CD4-positive, alpha-beta T cell treated with Interleukin-15 for 1 hour (primary cell): Measurements from ENCODE around the gene PLXND1.

Source experiments
- DNase-seq: peaks from one replicate; pipeline ENCODE4 v3.0.0-alpha.2; 2020

PLXND1 gene

DNA sequence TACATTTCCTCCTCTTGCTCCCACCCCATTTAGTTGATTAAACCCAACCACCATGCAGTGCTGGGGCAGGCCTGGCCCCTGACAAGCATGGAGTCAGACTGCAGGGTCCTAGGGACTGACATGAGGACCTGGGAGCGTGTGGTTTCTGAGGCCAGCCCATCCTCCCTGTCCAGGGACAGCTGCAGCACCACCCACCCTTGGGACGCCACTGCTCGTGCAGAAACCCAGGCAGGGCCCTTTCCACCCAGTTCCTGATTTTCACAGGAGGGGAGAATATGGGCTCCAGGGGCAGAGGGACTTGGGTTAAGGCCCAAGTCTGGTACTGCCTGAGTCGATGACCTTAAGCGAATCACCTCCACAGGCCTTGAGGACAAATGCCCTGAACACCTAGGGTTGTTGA lies 23.7 kb downstream of the PLXND1 start:
- no peak for DNase-seq

- no peak for DNase-seq
Observed at GRCh38 chr3:129581623-129582022, 24.9 kb downstream of the PLXND1 start.

DNA sequence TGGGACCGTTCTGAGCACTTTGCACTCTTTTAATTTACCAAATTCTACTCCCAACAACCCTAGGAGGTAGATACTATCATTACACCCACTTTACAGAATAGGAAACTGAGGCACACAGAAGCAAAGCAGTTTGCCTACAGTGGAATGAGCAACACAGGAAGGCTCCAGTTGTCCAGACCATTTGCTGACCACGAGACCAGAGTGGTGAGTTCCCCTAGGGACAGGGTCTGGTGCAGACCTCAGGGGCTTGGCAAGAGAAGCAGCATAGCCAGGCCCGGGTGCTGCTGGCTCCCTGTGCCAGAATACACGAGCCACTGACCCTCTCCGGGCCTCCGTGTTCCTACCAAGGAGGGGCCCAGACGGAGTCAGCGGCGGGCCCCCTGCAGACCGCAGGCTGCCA lies 26.5 kb downstream of the PLXND1 start:
- no peak for DNase-seq

DNA sequence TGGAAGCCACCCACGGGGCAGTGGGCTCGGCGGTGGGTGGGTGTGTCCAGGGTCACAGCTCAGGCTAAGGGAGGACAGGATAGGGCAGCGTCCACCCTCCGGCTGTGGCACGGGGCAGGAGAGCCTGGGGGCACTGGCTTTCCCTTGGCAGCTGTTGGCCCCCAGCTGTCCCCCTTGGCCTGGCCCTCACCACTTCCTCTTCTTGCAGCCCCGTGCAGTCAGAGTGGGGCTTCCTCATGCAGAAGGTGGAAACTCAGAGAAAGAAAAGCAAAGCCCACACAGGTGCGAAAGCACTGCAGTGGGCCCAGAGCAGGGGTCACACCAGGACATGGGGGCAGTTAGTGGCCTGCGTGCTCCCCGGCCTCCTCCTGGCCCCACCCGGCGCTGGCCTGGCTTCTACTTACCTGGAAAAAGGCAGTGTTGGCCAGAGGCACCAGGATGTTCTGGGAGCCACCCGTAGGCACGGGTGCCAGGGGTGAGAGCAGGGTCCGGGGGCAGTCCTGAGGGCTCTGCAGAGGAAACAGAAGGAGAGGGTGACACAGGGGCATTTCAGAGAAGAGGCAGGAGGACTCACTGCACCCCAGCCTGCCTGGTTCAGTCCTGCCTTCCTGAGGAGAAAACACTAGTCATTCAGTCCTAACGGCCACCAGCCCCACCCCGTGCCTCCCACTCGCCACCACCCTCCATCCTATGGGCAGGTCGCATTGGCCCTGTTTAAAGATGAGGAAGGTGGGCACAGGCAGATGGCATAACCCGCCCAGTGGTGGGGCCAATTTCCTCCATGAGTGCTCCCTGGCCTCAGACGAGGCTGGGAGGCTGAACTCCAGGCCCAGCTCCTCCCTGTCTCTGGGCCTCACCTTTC lies 28.3 kb downstream of the PLXND1 start:
- peak; percentile 70 for DNase-seq

GRCh38 chr3:129577366-129577765 lies 29.1 kb downstream of the PLXND1 start:
- no peak for DNase-seq

DNA sequence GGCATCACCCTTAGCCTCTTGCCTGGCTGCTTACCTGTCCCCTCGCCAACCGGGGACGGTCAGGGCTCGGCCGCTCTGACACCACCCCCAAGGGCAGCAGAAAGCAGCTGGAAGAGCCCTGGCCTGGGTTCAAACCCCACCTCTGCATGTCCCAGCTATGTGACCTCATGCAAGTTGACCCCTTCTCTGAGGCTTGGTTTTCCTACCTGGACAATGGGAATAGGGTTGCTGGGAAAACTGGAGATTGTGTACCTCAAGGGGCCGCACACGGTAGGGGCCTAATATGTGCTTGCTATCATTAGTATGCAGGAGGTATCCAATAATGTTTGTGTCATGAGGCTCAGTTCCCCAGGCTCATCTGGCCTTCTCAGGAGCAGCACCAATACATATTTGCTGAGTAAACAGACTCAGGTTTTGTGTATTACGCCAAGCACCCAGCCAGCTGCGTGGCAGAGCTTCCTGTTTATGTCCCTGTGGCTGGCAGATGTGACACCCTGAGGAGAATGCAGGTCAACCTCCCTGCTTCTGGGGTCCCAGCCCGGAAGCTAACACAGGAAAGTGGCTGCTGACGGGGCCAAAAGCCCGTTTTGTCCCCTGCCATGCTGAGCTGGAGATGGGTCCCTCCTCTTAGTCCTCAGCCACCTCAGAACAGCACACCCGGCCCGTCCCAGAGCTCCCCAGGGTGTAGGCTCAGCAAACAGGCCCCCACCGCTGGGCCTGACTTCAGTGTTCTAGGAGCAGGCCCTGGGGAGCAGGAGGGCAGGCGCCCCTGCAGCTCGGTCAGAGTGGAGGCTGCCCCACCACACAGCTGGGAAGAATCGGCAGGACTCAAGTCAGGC lies 29.7 kb downstream of the PLXND1 start:
- peak; percentile 87 for DNase-seq

DNA sequence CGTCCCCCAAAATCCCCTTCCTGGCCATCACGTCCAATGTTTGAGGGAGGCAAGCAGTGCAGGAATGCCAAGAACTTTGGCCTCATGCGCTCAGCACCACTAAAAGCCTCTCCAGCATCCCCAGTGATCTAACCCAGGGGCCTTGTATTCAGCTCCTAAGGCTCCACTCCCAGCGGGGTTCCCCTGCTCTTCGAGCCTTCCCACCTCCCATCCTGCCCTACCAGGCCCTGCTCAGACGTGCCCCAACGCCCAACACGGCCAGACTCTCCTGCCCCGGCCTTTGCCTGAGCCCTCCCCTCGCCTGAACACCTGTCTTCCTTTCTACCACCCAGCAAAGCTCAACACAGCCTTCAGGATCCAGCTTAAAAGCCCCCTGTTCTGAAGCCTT lies 30.5 kb downstream of the PLXND1 start:
- DNase-seq, result no peak

DNA sequence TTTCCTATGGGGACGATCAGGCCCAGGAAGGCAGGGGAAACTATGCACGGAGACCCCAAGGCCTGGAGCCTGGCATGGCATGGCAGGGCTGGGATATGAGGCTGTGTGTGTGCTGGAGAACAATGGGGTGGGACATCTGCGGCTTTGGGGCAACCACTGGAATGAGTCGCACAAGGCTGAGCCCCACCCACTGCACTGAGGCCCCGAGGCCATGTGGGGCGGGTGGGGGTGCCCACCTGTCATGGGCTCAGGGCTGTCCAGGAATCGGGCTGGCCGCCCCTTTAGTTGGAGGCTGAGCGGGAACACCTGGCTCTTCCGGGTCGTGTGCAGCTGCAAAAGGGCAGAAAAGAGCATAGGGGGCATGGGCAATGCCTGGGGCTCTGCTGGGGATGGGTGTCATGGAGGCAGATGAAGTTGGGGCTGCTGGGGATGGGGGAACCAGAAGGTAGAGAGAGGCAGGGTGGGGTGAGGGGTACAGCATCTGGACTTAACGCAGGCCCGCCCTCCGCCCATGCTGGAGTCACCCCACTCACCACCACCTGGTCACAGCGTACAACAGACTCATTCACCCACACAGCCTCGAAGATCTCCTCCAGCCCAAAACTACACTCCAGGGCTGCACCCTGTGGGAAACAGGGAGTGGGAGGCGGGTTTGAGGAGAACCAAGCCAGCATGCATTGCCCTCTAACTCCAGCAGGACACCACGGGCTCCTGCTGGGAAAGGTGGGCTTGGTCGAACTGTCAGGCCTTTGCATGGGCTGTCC lies 31.1 kb downstream of the PLXND1 start:
- DNase-seq, result no peak

GRCh38 chr3:129574206-129574605 lies 32.3 kb downstream of the PLXND1 start:
- DNase-seq, result no peak

DNA sequence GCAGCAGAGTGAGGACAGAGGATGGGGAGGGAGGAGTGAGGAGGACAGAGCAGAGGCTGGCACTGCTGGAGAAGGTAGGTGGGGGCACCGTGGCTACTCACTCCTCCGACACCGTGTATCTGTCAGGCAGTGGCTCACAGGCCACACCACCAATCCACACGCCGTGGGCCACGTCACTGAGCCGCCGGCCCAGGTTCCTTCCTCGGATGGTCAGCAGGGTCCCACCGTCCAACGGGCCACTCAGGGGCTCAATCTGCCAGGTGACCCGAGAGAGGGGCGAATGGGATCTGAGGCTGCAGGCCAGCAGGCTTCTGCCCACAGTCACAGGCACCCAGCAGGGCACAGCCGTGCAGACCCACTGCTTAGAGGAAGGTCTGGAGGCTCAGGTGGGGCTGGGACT lies 33.0 kb downstream of the PLXND1 start:
- DNase-seq, result no peak

DNA sequence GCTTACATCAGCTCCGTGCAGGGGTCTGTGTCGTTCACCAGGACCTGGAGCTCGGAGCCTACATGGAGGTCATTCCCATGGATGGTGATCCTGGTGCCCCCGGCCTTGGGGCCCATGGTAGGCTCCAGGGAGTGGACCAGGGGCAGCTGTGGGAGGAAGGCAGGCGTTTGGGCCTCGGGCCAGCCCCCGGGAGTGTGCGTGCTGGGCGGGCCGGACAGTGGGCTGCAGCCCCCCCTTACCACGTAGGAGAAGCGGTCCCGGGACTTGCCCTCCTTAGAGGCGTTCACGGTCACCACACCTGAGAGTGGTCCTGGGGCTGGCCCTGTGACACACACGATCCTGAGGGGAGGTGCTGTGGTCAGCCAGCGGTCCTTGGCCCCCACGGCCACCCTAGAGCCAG lies 33.9 kb downstream of the PLXND1 start:
- no peak for DNase-seq

GRCh38 chr3:129571605-129572547 lies 34.6 kb downstream of the PLXND1 start:
- DNase-seq, result no peak

- no peak for DNase-seq
Observed at GRCh38 chr3:129569856-129570255, 36.6 kb downstream of the PLXND1 start.

DNA sequence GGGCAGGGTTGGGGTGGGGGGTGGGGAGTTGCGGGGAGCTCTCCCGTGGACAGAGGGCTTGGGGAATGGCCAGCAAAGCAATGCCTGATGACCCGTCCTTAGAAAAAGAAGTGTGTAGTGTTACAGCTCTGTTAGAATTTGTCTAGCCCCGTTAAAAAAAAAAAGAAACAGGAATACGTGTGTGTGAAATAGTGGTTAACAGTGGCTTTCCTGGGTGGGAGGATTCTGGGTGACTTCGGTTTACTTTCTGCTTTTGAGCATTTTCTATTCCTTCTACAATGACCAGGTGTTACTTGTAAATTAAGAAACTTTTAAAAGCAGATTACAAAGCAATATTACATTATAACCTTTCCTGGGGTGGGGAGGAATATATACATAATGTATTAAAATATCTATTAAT lies 38.5 kb downstream of the PLXND1 start:
- DNase-seq, result no peak

- no peak for DNase-seq
Observed at GRCh38 chr3:129567176-129567705, 39.2 kb downstream of the PLXND1 start.

DNA sequence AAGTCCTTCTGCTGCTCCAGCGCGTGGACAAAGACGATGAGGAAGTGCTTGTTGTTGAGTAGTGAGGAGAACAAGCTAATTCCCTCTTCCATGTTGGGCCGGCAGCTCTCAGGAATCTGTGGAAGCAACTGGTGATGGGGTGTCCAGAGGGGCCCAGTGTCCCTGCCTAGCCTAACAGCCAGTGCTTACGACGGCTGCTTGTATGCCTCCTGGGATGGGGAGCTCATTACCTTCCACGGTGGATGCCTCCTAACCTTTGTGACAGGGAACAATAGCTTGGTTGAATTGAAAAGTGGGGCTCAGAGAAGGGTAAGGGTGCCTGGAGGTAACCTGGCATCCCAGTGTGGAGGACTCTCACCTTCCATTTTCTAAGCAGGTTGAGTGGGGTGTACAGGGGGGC lies 40.6 kb downstream of the PLXND1 start:
- DNase-seq, result no peak

GRCh38 chr3:129564981-129565644 lies 41.4 kb downstream of the PLXND1 start:
- DNase-seq, result no peak

DNA sequence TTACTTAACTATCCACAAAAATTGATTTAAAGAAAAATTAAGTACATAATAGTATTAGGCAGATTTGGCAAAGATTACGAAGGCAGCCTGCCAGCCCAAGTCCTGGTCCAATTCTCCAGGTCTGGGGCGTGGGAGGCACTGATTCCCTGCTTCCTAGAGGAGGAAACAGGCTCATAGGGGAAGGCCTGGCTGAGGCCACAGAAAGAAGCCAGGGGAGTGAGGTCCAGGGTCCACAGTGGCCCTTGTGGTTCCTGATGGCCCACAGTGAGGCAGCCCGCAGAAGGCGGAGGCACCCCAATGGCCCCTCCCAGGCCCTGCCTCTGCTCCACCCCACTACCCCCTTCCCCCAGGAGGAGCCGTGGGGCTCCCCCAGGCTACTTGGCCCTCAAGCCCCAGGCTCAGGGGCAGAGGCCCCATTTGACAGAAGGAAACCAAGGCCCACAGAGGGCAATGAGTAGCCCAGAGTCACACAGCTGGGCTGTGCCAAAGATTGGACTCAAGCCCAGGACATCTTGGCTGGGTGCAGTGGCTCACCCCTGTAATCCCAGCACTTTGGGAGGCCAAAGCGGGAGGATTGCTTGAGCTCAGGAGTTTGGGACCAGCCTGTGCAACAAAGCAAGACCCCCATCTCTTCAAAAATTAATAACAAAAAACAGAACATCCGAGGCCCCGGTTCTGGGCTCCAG lies 42.5 kb downstream of the PLXND1 start:
- no peak for DNase-seq

- DNase-seq, result no peak
Observed at GRCh38 chr3:129563332-129563731, 43.1 kb downstream of the PLXND1 start.

DNA sequence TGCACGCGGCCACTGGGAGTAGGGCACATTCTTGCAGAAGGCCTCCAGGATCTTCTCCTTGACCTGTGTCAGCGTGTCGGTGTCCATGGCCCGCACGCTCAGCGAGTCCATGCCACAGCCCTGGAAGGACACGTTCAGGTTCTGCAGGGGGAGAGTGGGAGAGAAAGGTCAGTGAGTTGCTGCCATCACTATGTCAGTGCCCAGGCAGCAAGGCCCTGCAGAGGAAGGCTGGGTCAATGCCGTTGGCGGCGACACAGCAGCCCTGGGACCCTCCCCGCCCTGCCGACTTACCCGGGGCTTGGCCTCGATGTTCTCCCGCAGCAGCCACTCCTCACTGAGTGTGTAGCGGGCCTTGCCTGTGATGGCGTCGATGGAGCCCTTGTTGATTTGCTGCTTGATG lies 43.7 kb downstream of the PLXND1 start:
- DNase-seq, result no peak
